HG02642 (cell line): Measurements from ENCODE around the gene RIPOR1.

Experiments
- ATAC-seq: cut with Tn5 transposase; IDR thresholded peaks from one replicate; pipeline ENCODE4 v1.9.1; 2021; ENCODE audit warnings: mild to moderate bottlenecking; ENCODE audit not compliant: unreplicated experiment, poor library complexity

Gene RIPOR1

DNA sequence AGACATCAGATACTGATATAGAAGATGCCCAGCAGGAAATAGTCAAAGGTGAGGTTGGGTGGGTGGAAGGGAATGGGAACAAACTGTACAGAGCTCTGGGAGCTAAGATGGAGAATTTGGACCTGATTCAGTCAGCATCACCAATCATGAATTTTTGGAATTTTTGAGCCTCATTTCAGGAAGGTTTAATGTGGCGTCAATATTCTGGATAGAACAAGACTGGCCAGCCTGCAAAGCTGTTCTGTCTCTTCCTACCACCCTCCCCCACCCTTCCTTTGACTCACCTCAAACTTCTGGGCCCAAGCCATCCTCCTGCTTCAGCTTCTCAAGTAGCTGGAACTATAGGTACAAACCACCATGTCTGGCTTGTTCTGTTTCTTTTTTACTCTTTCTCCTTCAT is 66.3 kb downstream of the RIPOR1 start:
- ATAC-seq = no peak
